HEK293 (cell line): ENCODE measurements around the gene SLC20A1.

Experiments used
- CTCF ChIA-PET: fragments of 350-600 bp; formaldehyde crosslinking; extraction: SDS; loops from one replicate; lab custom pipeline; 2021; ENCODE audit warnings: antibody characterized with exemption; lab: Yijun Ruan, JAX
- POLR2A ChIA-PET: fragments of 300-600 bp; formaldehyde crosslinking; extraction: SDS; loops from one replicate; lab custom pipeline; 2020; ENCODE audit warnings: antibody characterized with exemption, inconsistent platforms; lab: Yijun Ruan, JAX
- H3K27ac ChIP-seq: fragments of 200-500 bp; sonication (Bioruptor generic); 2 replicates; pipeline ENCODE4 v1.5.1; 2014; ENCODE audit warnings: low read depth, low read length, control low read depth, inconsistent platforms; ENCODE audit errors: extremely low read depth
- H3K36me3 ChIP-seq, 2 experiments: fragments of 200-500 bp in 1 of 2; sonication (Bioruptor generic) in 1 of 2; 1 replicate in 1 of 2; 2 replicates in 1 of 2; pipeline ENCODE4 v1.5.1; 2014 to 2017; ENCODE audit warnings: inconsistent platforms in 2 of 2, low read length in 2 of 2; ENCODE audit not compliant: control insufficient read depth in 2 of 2, insufficient read depth in 1 of 2
- H3K4me1 ChIP-seq: fragments of 200-500 bp; sonication (Bioruptor generic); 2 replicates; pipeline ENCODE4 v1.5.1; 2014; ENCODE audit warnings: mild to moderate bottlenecking, low read length, inconsistent platforms; ENCODE audit not compliant: control insufficient read depth, insufficient read depth
- H3K4me3 ChIP-seq: 2 replicates; pipeline ENCODE4 v1.5.1; 2011; ENCODE audit warnings: low read depth, mild to moderate bottlenecking, control low read depth, low read length, moderate library complexity
- H3K9me3 ChIP-seq: fragments of 200-500 bp; sonication (Bioruptor generic); 2 replicates; pipeline ENCODE4 v1.5.1; 2014; ENCODE audit warnings: low read depth, low read length, inconsistent platforms; ENCODE audit not compliant: control insufficient read depth, insufficient read depth
- CTCF ChIP-seq: fragments of 450-650 bp; formaldehyde crosslinking; IDR thresholded peaks from 2 replicates; pipeline ENCODE4 v1.5.1; 2016; ENCODE audit warnings: missing biosample characterization, missing genetic modification characterization
- GFI1B ChIP-seq: fragments of 450-650 bp; formaldehyde crosslinking; IDR thresholded peaks from 2 replicates; pipeline ENCODE4 v1.5.1; 2016; ENCODE audit warnings: missing biosample characterization, missing genetic modification characterization
- GLI2 ChIP-seq: fragments of 450-650 bp; formaldehyde crosslinking; IDR thresholded peaks from 2 replicates; pipeline ENCODE4; 2017; ENCODE audit warnings: missing biosample characterization, missing genetic modification characterization, low read depth, borderline replicate concordance
- GLI4 ChIP-seq: fragments of 450-650 bp; formaldehyde crosslinking; IDR thresholded peaks from 2 replicates; pipeline ENCODE4 v1.5.1; 2016; ENCODE audit warnings: missing biosample characterization, missing genetic modification characterization
- HIC1 ChIP-seq: fragments of 450-650 bp; formaldehyde crosslinking; IDR thresholded peaks from 2 replicates; pipeline ENCODE4 v1.5.1; 2016; ENCODE audit warnings: missing biosample characterization, missing genetic modification characterization
- KLF10 ChIP-seq: fragments of 450-650 bp; IDR thresholded peaks from 2 replicates; pipeline ENCODE4 v1.5.1; 2018; ENCODE audit warnings: missing biosample characterization, mild to moderate bottlenecking, missing genetic modification characterization
- YY1 ChIP-seq: fragments of 450-650 bp; formaldehyde crosslinking; IDR thresholded peaks from 2 replicates; pipeline ENCODE4 v1.5.1; 2018; ENCODE audit warnings: missing biosample characterization, missing genetic modification characterization
- ZBTB8A ChIP-seq: fragments of 450-650 bp; formaldehyde crosslinking; IDR thresholded peaks from 2 replicates; pipeline ENCODE4 v1.5.1; 2016; ENCODE audit warnings: missing biosample characterization, missing genetic modification characterization
- ZNF10 ChIP-seq: fragments of 450-650 bp; formaldehyde crosslinking; IDR thresholded peaks from 2 replicates; pipeline ENCODE4 v1.5.1; 2017; ENCODE audit warnings: missing biosample characterization, missing genetic modification characterization
- ZNF114 ChIP-seq: fragments of 450-650 bp; formaldehyde crosslinking; IDR thresholded peaks from 2 replicates; pipeline ENCODE4 v1.5.0; 2017; ENCODE audit warnings: missing biosample characterization, missing genetic modification characterization
- ZNF174 ChIP-seq: fragments of 450-650 bp; formaldehyde crosslinking; IDR thresholded peaks from 2 replicates; pipeline ENCODE4 v1.5.0; 2017; ENCODE audit warnings: missing biosample characterization, mild to moderate bottlenecking, missing genetic modification characterization
- ZNF221 ChIP-seq: fragments of 450-650 bp; formaldehyde crosslinking; IDR thresholded peaks from 2 replicates; pipeline ENCODE4 v1.5.1; 2017; ENCODE audit warnings: missing biosample characterization, missing genetic modification characterization, borderline replicate concordance
- ZNF394 ChIP-seq: fragments of 450-650 bp; formaldehyde crosslinking; IDR thresholded peaks from 2 replicates; pipeline ENCODE4 v1.5.1; 2016; ENCODE audit warnings: missing biosample characterization, missing genetic modification characterization, mild to moderate bottlenecking, moderate library complexity, borderline replicate concordance
- ZNF449 ChIP-seq: fragments of 450-650 bp; formaldehyde crosslinking; IDR thresholded peaks from 2 replicates; pipeline ENCODE4 v1.5.1; 2017; ENCODE audit warnings: missing biosample characterization, mild to moderate bottlenecking, missing genetic modification characterization, moderate library complexity
- ZNF654 ChIP-seq: fragments of 450-650 bp; formaldehyde crosslinking; IDR thresholded peaks from 2 replicates; pipeline ENCODE4 v1.5.1; 2016; ENCODE audit warnings: low read depth, missing biosample characterization, missing genetic modification characterization
- ZNF658 ChIP-seq: fragments of 450-650 bp; formaldehyde crosslinking; IDR thresholded peaks from 2 replicates; pipeline ENCODE4; 2016; ENCODE audit warnings: missing biosample characterization, missing genetic modification characterization
- ZNF701 ChIP-seq: fragments of 450-650 bp; formaldehyde crosslinking; IDR thresholded peaks from 2 replicates; pipeline ENCODE4 v1.5.1; 2016; ENCODE audit warnings: missing biosample characterization, missing genetic modification characterization
- ZNF777 ChIP-seq: fragments of 450-650 bp; formaldehyde crosslinking; IDR thresholded peaks from 2 replicates; pipeline ENCODE4 v1.5.1; 2017; ENCODE audit warnings: missing biosample characterization, missing genetic modification characterization, borderline replicate concordance
- ZSCAN30 ChIP-seq: fragments of 450-650 bp; IDR thresholded peaks from 2 replicates; pipeline ENCODE4 v1.5.1; 2018; ENCODE audit warnings: missing biosample characterization, mild to moderate bottlenecking, missing genetic modification characterization, moderate library complexity

The SLC20A1 gene

GRCh38 chr2:112625474-112626114 lies 20.1 kb upstream of the SLC20A1 start (continued):
- TF ChIP-seq ZNF221 (no peak), ZNF658 (tag by site-specific recombination) (no peak), GLI2 (tag by site-specific recombination) (no peak), ZNF394 (tag by site-specific recombination) (no peak), YY1 (no peak), ZNF777 (tag by site-specific recombination) (no peak), ZNF701 (no peak), ZNF174 (no peak), GFI1B (no peak), ZNF449 (no peak)
- TF ChIP-seq, all 188 proteins: peak for 0

- no peak overlapping the region for H3K4me3 ChIP-seq
Observed at GRCh38 chr2:112626604-112627059, 19.1 kb upstream of the SLC20A1 start.

More at GRCh38 chr2:112626604-112627059, 19.1 kb upstream of the SLC20A1 start:
- peak; percentile 100 for TF ChIP-seq ZNF10
- TF ChIP-seq HIC1, result peak; percentile 96
- 0 out of 2 replicates have a peak, but pooled peaks have one; percentile 60 for TF ChIP-seq ZSCAN30 (tag by site-specific recombination)
- TF ChIP-seq ZNF114 (tag by site-specific recombination), result no peak
- TF ChIP-seq CTCF (tag by site-specific recombination), result peak; percentile 91
- peak; percentile 74 for TF ChIP-seq ZNF654 (tag by site-specific recombination)
- TF ChIP-seq KLF10 (tag by site-specific recombination), result no peak
- no peak for TF ChIP-seq GLI4 (tag by site-specific recombination)
- peak; percentile 43; the same call in 1 of the 2 replicates for TF ChIP-seq ZBTB8A (tag by site-specific recombination)
- CTCF ChIA-PET, result interaction anchor here (0.7 to 13.3 kb wide), 35 partner anchors 9 to 334 kb away, joined by 3 to 204 read pairs (median 5); partner anchors contain the start of gene SLC20A1
- Histone ChIP-seq H3K4me1 (peaks cover 8% of the 10 kb centered on the region), H3K36me3 (no peaks in the 10 kb centered on the region), H3K27ac (no peak overlapping the region), H3K9me3 (no peaks in the 10 kb centered on the region)
- POLR2A ChIA-PET, result interaction anchor here (0.6 to 1.6 kb wide), 5 partner anchors 19 to 99 kb away, joined by 3 to 8 read pairs (median 5); partner anchors contain the start of gene SLC20A1
